Neural progenitor cell (in vitro differentiated cells): ENCODE measurements around the gene SMG9. TPM values are rescaled to one million over a fixed set of nuclear protein-coding genes. Genes with fewer than 3 reads are reported as not detected.

Experiments used
- DNase-seq: peaks from one replicate; pipeline ENCODE4 v3.0.0-alpha.2; 2016; ENCODE audit warnings: low spot score
- H2AFZ ChIP-seq: fragments of 200-600 bp; sonication (generic); replicated peaks from 2 replicates; pipeline ENCODE4 v1.6.1; 2016; ENCODE audit warnings: antibody characterized with exemption
- H3F3A ChIP-seq: fragments of 200-600 bp; sonication (generic); 2 replicates; pipeline ENCODE4 v1.6.1; 2016; ENCODE audit warnings: antibody characterized with exemption, low read depth
- H3K27ac ChIP-seq: fragments of 200-600 bp; sonication (generic); 2 replicates; pipeline ENCODE4 v1.5.1; 2016; ENCODE audit warnings: mild to moderate bottlenecking
- H3K27me3 ChIP-seq: fragments of 200-600 bp; sonication (generic); 2 replicates; pipeline ENCODE4 v1.6.1; 2016; ENCODE audit warnings: mild to moderate bottlenecking, moderate library complexity
- H3K36me3 ChIP-seq: fragments of 200-600 bp; sonication (generic); 2 replicates; pipeline ENCODE4 v1.5.1; 2016
- H3K4me1 ChIP-seq: fragments of 200-600 bp; sonication (generic); 2 replicates; pipeline ENCODE4 v1.6.1; 2016; ENCODE audit warnings: mixed run types
- H3K4me2 ChIP-seq: fragments of 200-600 bp; sonication (generic); 2 replicates; pipeline ENCODE4 v1.6.1; 2016
- H3K4me3 ChIP-seq: fragments of 200-600 bp; sonication (generic); 2 replicates; pipeline ENCODE4 v1.5.1; 2016
- H3K79me2 ChIP-seq: fragments of 200-600 bp; sonication (generic); 2 replicates; pipeline ENCODE4 v1.6.1; 2016; ENCODE audit warnings: low read depth
- H3K9ac ChIP-seq: fragments of 200-600 bp; sonication (generic); 2 replicates; pipeline ENCODE4 v1.6.1; 2016
- H3K9me3 ChIP-seq: fragments of 200-600 bp; sonication (generic); 2 replicates; pipeline ENCODE4 v1.5.1; 2016; ENCODE audit warnings: low read depth
- H4K20me1 ChIP-seq: fragments of 200-600 bp; sonication (generic); 2 replicates; pipeline ENCODE4 v1.6.1; 2016; ENCODE audit warnings: low read depth
- H3K27ac Mint-ChIP-seq: 3 replicates; pipeline ENCODE4 v1.8.0; 2021; ENCODE audit warnings: mixed read lengths
- H3K27me3 Mint-ChIP-seq: 2 replicates; pipeline ENCODE4 v1.8.0; 2022; ENCODE audit warnings: low read depth, mild to moderate bottlenecking, inconsistent platforms, moderate library complexity, mixed read lengths; ENCODE audit not compliant: insufficient read depth
- H3K36me3 Mint-ChIP-seq: 3 replicates; pipeline ENCODE4 v1.8.0; 2021; ENCODE audit warnings: mixed read lengths
- H3K4me1 Mint-ChIP-seq: 3 replicates; pipeline ENCODE4 v1.8.0; 2021; ENCODE audit warnings: mixed read lengths
- H3K4me3 Mint-ChIP-seq: 3 replicates; pipeline ENCODE4 v1.8.0; 2021; ENCODE audit warnings: mild to moderate bottlenecking, moderate library complexity, mixed read lengths
- H3K9me3 Mint-ChIP-seq: 3 replicates; pipeline ENCODE4 v1.8.0; 2020; ENCODE audit warnings: mixed read lengths
- EZH2 ChIP-seq: fragments of 200-600 bp; sonication (generic); IDR thresholded peaks from 2 replicates; pipeline ENCODE4 v1.6.1; 2017; ENCODE audit warnings: antibody characterized with exemption, mild to moderate bottlenecking, moderate library complexity
- EZH2phosphoT487 ChIP-seq: fragments of 200-600 bp; sonication (generic); IDR thresholded peaks from 2 replicates; pipeline ENCODE4 v1.6.1; 2017; ENCODE audit warnings: antibody characterized with exemption
- total RNA-seq: library from RNA; depleted of rRNA; stranded (reverse); fragments of >200 nt; gene quantifications from 2 replicates; pipeline ENCODE4 v1.2.3, GENCODE V29; 2015; ENCODE audit warnings: low replicate concordance
- TF ChIP-seq, protein P1 (sequence below): fragments of 200-600 bp; sonication (generic); IDR thresholded peaks from 2 replicates; pipeline ENCODE4 v1.5.1; 2017; ENCODE audit warnings: antibody characterized with exemption, mild to moderate bottlenecking

SMG9 gene
- total RNA-seq, 1 donor from 2014 or later, result 33.4 TPM

DNA sequence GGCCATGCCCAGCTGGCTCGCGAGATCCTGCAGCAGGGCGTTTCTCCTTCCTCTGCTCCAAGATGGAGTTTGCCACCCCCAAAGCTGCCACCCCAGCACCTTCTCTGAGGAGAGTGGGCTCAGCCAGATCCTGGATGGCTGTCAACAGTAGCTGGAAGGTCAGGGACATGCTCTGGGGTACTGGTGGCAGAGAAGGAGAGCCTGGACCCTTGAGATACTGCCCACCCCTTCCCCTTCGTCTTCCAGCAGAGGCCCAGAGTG lies 27.2 kb downstream of the SMG9 start:
- Mint-ChIP-seq H3K4me1 (peaks cover 10% of the 10 kb centered on the region), H3K27ac (no peak overlapping the region), H3K9me3 (no peaks in the 10 kb centered on the region), H3K27me3 (peaks cover 5% of the 10 kb centered on the region), H3K36me3 (peaks cover 27% of the 10 kb centered on the region), H3K4me3 (no peak overlapping the region)
- Histone ChIP-seq H3K4me2 (no peak overlapping the region), H3K4me1 (no peaks in the 10 kb centered on the region), H3K27me3 (no peaks in the 10 kb centered on the region), H2AFZ (no peak overlapping the region), H3K36me3 (no peaks in the 10 kb centered on the region), H3K4me3 (no peak overlapping the region), H4K20me1 (no peaks in the 10 kb centered on the region), H3K27ac (no peak overlapping the region), H3F3A (no peaks in the 10 kb centered on the region), H3K79me2 (no peaks in the 10 kb centered on the region), H3K9me3 (no peaks in the 10 kb centered on the region), H3K9ac (no peak overlapping the region)
- DNase-seq, result no peak
- no peak for TF ChIP-seq EZH2phosphoT487
- no peak for TF ChIP-seq EZH2
- TF ChIP-seq, protein P1, sequence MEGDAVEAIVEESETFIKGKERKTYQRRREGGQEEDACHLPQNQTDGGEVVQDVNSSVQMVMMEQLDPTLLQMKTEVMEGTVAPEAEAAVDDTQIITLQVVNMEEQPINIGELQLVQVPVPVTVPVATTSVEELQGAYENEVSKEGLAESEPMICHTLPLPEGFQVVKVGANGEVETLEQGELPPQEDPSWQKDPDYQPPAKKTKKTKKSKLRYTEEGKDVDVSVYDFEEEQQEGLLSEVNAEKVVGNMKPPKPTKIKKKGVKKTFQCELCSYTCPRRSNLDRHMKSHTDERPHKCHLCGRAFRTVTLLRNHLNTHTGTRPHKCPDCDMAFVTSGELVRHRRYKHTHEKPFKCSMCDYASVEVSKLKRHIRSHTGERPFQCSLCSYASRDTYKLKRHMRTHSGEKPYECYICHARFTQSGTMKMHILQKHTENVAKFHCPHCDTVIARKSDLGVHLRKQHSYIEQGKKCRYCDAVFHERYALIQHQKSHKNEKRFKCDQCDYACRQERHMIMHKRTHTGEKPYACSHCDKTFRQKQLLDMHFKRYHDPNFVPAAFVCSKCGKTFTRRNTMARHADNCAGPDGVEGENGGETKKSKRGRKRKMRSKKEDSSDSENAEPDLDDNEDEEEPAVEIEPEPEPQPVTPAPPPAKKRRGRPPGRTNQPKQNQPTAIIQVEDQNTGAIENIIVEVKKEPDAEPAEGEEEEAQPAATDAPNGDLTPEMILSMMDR, result no peak

DNA sequence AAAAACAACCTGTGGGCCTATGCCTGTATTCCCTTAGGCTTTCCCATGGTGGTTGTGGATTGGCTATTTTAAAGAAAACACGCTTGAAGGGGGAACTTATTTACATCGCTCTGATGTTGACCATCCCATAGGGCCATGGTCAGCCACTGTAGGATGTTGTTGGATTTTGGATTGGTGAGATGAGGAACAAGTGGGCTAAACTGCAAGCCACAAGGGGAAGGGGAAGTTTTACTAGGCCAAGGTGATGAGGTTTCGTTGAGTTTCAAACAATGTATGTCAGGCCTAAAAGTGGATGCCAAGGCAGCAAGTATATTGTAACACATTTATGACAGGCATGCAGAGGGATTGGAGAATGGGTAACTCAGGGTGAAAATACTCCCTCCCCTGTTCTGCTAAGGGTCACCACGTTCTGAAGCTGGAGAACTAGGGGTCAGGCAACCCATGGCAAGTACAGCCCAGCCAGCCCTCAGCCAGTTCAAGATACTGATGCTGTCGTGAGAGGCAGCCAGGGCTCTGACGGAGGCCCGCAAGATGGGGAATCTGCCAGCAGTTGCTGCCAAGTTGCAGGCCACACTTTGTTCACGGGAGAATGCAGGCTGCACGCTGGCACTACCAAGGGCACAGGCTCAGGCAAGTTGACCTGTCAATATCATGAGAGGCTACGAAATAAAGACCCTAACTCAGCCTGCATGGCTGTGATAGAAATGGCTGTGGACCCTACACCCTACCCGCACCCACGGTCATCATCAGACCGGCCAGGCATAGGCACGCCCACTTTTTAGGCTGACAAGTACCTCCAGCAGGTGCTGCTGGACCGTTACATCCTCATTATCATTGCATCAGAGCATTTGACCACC lies 27.8 kb downstream of the SMG9 start:
- DNase-seq, result no peak
- peaks cover 5% of the 10 kb centered on the region for H3K27me3 Mint-ChIP-seq
- Histone ChIP-seq H3K27me3 (no peaks in the 10 kb centered on the region), H3K4me2 (no peak overlapping the region), H3K36me3 (no peaks in the 10 kb centered on the region), H3K9ac (no peak overlapping the region), H3K4me3 (no peak overlapping the region), H3F3A (no peaks in the 10 kb centered on the region), H3K9me3 (no peaks in the 10 kb centered on the region), H3K27ac (no peak overlapping the region), H4K20me1 (no peaks in the 10 kb centered on the region), H3K4me1 (no peaks in the 10 kb centered on the region), H2AFZ (no peak overlapping the region), H3K79me2 (no peaks in the 10 kb centered on the region)
- no peaks in the 10 kb centered on the region for H3K9me3 Mint-ChIP-seq
- no peak overlapping the region for H3K27ac Mint-ChIP-seq
- H3K4me3 Mint-ChIP-seq, result no peak overlapping the region
- peaks cover 10% of the 10 kb centered on the region for H3K4me1 Mint-ChIP-seq
- peaks cover 21% of the 10 kb centered on the region for H3K36me3 Mint-ChIP-seq
- TF ChIP-seq EZH2, result no peak
- TF ChIP-seq, protein P1, result no peak
- no peak for TF ChIP-seq EZH2phosphoT487

DNA sequence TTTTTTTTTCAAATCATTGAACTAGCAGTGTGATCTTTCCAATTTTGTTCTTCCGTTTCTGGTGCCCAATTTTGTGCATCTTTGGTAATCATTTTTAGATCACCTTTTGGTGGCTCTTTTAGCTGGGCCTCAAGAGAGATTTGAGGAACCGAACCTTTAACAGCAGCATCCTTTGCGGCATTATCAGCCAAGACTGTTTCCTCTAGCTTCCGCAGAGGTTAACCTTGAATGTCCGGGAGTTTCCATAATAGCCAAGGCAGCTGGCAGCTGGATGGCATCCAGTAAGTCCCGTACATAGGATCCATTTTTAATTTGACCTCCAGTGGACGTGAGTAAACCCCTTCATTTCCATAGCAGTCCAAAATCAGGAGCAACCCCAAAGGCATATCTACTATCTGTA lies 29.3 kb downstream of the SMG9 start:
- Histone ChIP-seq H3K4me2 (no peak overlapping the region), H3K9me3 (no peaks in the 10 kb centered on the region), H2AFZ (no peak overlapping the region), H3K27me3 (no peaks in the 10 kb centered on the region), H3K9ac (no peak overlapping the region), H3F3A (no peaks in the 10 kb centered on the region), H3K27ac (no peak overlapping the region), H3K4me1 (no peaks in the 10 kb centered on the region), H3K36me3 (no peaks in the 10 kb centered on the region), H4K20me1 (no peaks in the 10 kb centered on the region), H3K4me3 (no peak overlapping the region), H3K79me2 (no peaks in the 10 kb centered on the region)
- Mint-ChIP-seq H3K4me3 (no peak overlapping the region), H3K27me3 (peaks cover 5% of the 10 kb centered on the region), H3K36me3 (peaks cover 20% of the 10 kb centered on the region), H3K4me1 (peaks cover 10% of the 10 kb centered on the region), H3K27ac (no peak overlapping the region), H3K9me3 (no peaks in the 10 kb centered on the region)
- TF ChIP-seq EZH2, result no peak
- TF ChIP-seq, protein P1, result no peak
- TF ChIP-seq EZH2phosphoT487, result no peak
- DNase-seq, result no peak
